ENCODE measurements around the gene GPRASP2. TPM values are rescaled to one million over a fixed set of nuclear protein-coding genes. Genes with fewer than 3 reads are reported as not detected.
"Not testable (repeated sequence)": the region's sequence is repeated elsewhere in the genome, so short reads cannot be mapped to it uniquely, and the experiment has no call there.

The GPRASP2 gene
- total RNA-seq, 1 experiment from 2014 or later, result 2.1 TPM

DNA sequence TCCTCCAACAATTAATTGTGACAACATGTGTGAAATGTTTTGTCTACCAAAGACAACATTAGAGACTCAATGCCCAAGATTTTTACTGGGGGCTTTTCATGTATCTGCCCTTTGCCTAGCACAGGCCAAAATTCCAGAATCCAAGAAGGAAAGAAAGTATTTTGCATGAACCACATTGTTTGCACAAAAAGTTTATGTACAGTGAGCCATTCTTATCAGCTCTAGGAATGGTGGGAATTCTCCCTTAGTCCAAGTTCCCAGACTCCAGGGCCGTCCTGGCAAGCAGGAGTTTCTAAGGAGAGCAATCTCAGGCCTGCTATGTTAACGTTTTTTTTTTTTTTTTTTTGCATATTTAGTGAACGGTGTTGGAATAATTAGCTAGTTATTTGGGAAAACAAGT is 39.4 kb upstream of the GPRASP2 start:
- POLR2A ChIA-PET, result no interaction called here
- H3K27ac ChIP-seq (ENCODE audit: low read depth, low read length), result no peak overlapping the region
- no TSS peak for BruUV-seq (replicated peaks)
- no peaks in the 10 kb centered on the region for H3K9me3 ChIP-seq (ENCODE audit: control insufficient read depth in 1 of 2, insufficient read depth in 1 of 2, low read depth in 1 of 2, low read length in 2 of 2)
- H3K9me2 ChIP-seq (ENCODE audit: insufficient read depth), result no peaks in the 10 kb centered on the region
- H4K20me1 ChIP-seq (ENCODE audit: insufficient read depth), result no peaks in the 10 kb centered on the region
- TF ChIP-seq POLR2AphosphoS5 (IDR thresholded peaks at IDR 0.05; ENCODE audit: low read depth, low read length) (no peak), EZH2 (IDR thresholded peaks at IDR 0.05) (no peak), CBX3 (IDR thresholded peaks at IDR 0.05; ENCODE audit: low read depth) (no peak), ELF1 (IDR thresholded peaks at IDR 0.05; ENCODE audit: borderline replicate concordance, low read depth) (no peak), CEBPB (IDR thresholded peaks at IDR 0.05; ENCODE audit: low read depth) (no peak)
- intact Hi-C loops (cut with micrococcal nuclease), result no loop called here
- RAD21 ChIA-PET (ENCODE audit: low non-redundant PET in 1 of 2, low total read pairs in 2 of 2, uncharacterized antibody in 2 of 2, unreplicated experiment in 2 of 2), result no interaction called here
- ATAC-seq (no peak), DNase-seq (ENCODE audit: low read depth, low spot score) (no peak)
- no peaks in the 10 kb centered on the region for H3K79me2 ChIP-seq (ENCODE audit: insufficient read depth, low read length)
- H3K4me2 ChIP-seq (ENCODE audit: low read length), result no peak overlapping the region
- no peaks in the 10 kb centered on the region for H3K27me3 ChIP-seq (ENCODE audit: insufficient read depth, low read length)
- H3K9ac ChIP-seq (ENCODE audit: low read length), result no peak overlapping the region
- no peak overlapping the region for H2AFZ ChIP-seq (ENCODE audit: low read depth, low read length, poor library complexity, severe bottlenecking)
- H3K4me1 ChIP-seq (ENCODE audit: control insufficient read depth in 1 of 2, insufficient read depth in 2 of 2, low read length in 2 of 2), result no peaks in the 10 kb centered on the region
- no peaks in the 10 kb centered on the region for H3K36me3 ChIP-seq (ENCODE audit: control insufficient read depth in 1 of 2, insufficient read depth in 2 of 2, low read length in 2 of 2)
- CTCF ChIA-PET, result no interaction called here
- H3K4me3 ChIP-seq (replicated peaks in 1 of 2; ENCODE audit: low read depth in 1 of 2, low read length in 2 of 2), result no peak overlapping the region

DNA sequence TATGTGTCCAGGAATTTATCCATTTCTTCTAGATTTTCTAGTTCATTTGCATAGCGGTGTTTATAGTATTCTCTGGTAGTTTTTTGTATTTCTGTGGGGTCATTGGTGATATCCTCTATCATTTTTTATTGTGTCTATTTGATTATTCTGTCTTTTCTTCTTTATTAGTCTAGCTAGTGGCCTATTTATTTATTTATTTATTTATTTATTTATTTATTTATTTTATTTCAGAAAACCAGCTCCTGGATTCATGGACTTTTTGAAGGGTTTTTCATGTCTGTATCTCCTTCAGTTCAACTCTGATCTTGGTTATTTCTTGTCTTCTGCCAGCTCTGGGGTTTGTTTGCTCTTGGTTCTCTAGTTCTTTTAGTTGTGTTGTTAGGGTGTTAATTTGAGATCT is 34.8 kb upstream of the GPRASP2 start:
- DNase-seq (ENCODE audit: low read depth, low spot score); POLR2A ChIA-PET; CTCF ChIA-PET; intact Hi-C loops (cut with micrococcal nuclease); H3K9me3 ChIP-seq (ENCODE audit: control insufficient read depth in 1 of 2, insufficient read depth in 1 of 2, low read depth in 1 of 2, low read length in 2 of 2); H3K36me3 ChIP-seq (ENCODE audit: control insufficient read depth in 1 of 2, insufficient read depth in 2 of 2, low read length in 2 of 2); H3K9me2 ChIP-seq (ENCODE audit: insufficient read depth); RAD21 ChIA-PET (ENCODE audit: low non-redundant PET in 1 of 2, low total read pairs in 2 of 2, uncharacterized antibody in 2 of 2, unreplicated experiment in 2 of 2); H3K4me2 ChIP-seq (ENCODE audit: low read length); H3K4me1 ChIP-seq (ENCODE audit: control insufficient read depth in 1 of 2, insufficient read depth in 2 of 2, low read length in 2 of 2); H3K27ac ChIP-seq (ENCODE audit: low read depth, low read length); H3K4me3 ChIP-seq (replicated peaks in 1 of 2; ENCODE audit: low read depth in 1 of 2, low read length in 2 of 2); H3K27me3 ChIP-seq (ENCODE audit: insufficient read depth, low read length); BruUV-seq (replicated peaks); H3K9ac ChIP-seq (ENCODE audit: low read length); ATAC-seq; H3K79me2 ChIP-seq (ENCODE audit: insufficient read depth, low read length); H2AFZ ChIP-seq (ENCODE audit: low read depth, low read length, poor library complexity, severe bottlenecking); H4K20me1 ChIP-seq (ENCODE audit: insufficient read depth): not testable (repeated sequence)
